DND-41 (cell line): ENCODE measurements around the gene NDUFA13.

Experiments used
- ATAC-seq: fragments of 200-7000 bp; cut with Tn5 transposase; 3 replicates; pipeline ENCODE4 v1.9.1; 2021; ENCODE audit warnings: low read depth; ENCODE audit not compliant: insufficient read depth
- DNase-seq: peaks from one replicate; pipeline ENCODE4 v3.0.0-alpha.2; 2020
- H2AFZ ChIP-seq: 2 replicates; pipeline ENCODE4 v1.6.0; 2012; ENCODE audit warnings: low read depth, low read length
- H3K27ac ChIP-seq: 2 replicates; pipeline ENCODE4 v1.5.1; 2012; ENCODE audit warnings: low read length, inconsistent platforms
- H3K27me3 ChIP-seq: fragments of 200-600 bp; sonication (generic); 2 replicates; pipeline ENCODE4 v1.6.0; 2012; ENCODE audit warnings: low read length, mild to moderate bottlenecking, inconsistent platforms; ENCODE audit not compliant: insufficient read depth, poor library complexity
- H3K36me3 ChIP-seq: 2 replicates; pipeline ENCODE4 v1.5.1; 2012; ENCODE audit warnings: low read length, inconsistent platforms; ENCODE audit not compliant: insufficient read depth
- H3K4me1 ChIP-seq: 2 replicates; pipeline ENCODE4 v1.5.1; 2012; ENCODE audit warnings: mild to moderate bottlenecking, low read length; ENCODE audit not compliant: insufficient read depth
- H3K4me2 ChIP-seq: 2 replicates; pipeline ENCODE4 v1.6.0; 2012; ENCODE audit warnings: mild to moderate bottlenecking, moderate library complexity, low read length, inconsistent platforms; ENCODE audit not compliant: insufficient read depth
- H3K4me3 ChIP-seq, 2 experiments: fragments of 200-600 bp in 1 of 2; shearing (Covaris generic) in 1 of 2; 2 replicates each; pipeline ENCODE4 v1.5.1; 2012 to 2016; ENCODE audit warnings: inconsistent platforms in 2 of 2, low read length in 2 of 2, mild to moderate bottlenecking in 2 of 2, low read depth in 1 of 2, moderate library complexity in 1 of 2
- H3K79me2 ChIP-seq: 2 replicates; pipeline ENCODE4 v1.6.0; 2012; ENCODE audit warnings: low read length, inconsistent platforms; ENCODE audit not compliant: insufficient read depth
- H3K9ac ChIP-seq: 2 replicates; pipeline ENCODE4 v1.6.0; 2012; ENCODE audit warnings: low read depth, mild to moderate bottlenecking, inconsistent platforms, low read length, moderate library complexity
- H3K9me3 ChIP-seq: 2 replicates; pipeline ENCODE4 v1.5.1; 2012; ENCODE audit warnings: low read length, moderate library complexity, mild to moderate bottlenecking, inconsistent platforms; ENCODE audit not compliant: insufficient read depth, severe bottlenecking
- H4K20me1 ChIP-seq: 2 replicates; pipeline ENCODE4 v1.6.0; 2012; ENCODE audit warnings: low read length; ENCODE audit not compliant: insufficient read depth
- EZH2 ChIP-seq: IDR thresholded peaks from 3 replicates; pipeline ENCODE4 v1.6.1; 2012; ENCODE audit warnings: borderline replicate concordance, low read depth, mild to moderate bottlenecking, moderate library complexity, low read length, inconsistent platforms; ENCODE audit not compliant: severe bottlenecking
- TF ChIP-seq, protein P1 (sequence below): IDR thresholded peaks from 2 replicates; pipeline ENCODE4 v1.5.1; 2012; ENCODE audit warnings: borderline replicate concordance, low read length, moderate library complexity, mild to moderate bottlenecking; ENCODE audit not compliant: poor library complexity, severe bottlenecking; ENCODE audit errors: extremely low read depth

The NDUFA13 gene

DNA sequence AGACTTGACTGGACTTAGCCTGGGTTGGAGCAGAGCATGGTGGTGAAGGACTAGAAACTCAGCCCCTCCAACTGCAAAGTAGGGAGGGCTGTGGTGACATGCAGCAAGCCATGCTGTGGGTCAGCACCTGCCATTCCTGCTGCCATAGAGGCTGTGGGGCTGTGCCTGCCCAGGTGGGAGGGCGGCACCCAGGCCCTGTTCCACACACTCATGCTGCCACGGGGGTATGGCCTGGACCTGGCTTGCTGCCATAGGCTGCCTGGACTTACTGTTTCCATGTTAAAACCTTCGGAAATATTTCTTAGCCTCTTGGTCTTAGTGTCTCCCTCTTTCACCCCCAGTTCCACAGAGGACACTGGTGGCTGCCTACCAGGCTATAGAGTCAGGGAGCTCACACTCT lies 51.4 kb downstream of the NDUFA13 start:
- Histone ChIP-seq H3K79me2 (no peaks in the 10 kb centered on the region), H3K4me1 (no peaks in the 10 kb centered on the region), H3K9me3 (no peaks in the 10 kb centered on the region), H3K4me2 (no peak overlapping the region), H4K20me1 (no peaks in the 10 kb centered on the region), H3K36me3 (peaks cover 41% of the 10 kb centered on the region), H3K9ac (no peak overlapping the region), H3K27ac (no peak overlapping the region), H2AFZ (no peak overlapping the region), H3K4me3 (no peak overlapping the region), H3K27me3 (no peaks in the 10 kb centered on the region)
- no peak for TF ChIP-seq EZH2
- TF ChIP-seq, protein P1, sequence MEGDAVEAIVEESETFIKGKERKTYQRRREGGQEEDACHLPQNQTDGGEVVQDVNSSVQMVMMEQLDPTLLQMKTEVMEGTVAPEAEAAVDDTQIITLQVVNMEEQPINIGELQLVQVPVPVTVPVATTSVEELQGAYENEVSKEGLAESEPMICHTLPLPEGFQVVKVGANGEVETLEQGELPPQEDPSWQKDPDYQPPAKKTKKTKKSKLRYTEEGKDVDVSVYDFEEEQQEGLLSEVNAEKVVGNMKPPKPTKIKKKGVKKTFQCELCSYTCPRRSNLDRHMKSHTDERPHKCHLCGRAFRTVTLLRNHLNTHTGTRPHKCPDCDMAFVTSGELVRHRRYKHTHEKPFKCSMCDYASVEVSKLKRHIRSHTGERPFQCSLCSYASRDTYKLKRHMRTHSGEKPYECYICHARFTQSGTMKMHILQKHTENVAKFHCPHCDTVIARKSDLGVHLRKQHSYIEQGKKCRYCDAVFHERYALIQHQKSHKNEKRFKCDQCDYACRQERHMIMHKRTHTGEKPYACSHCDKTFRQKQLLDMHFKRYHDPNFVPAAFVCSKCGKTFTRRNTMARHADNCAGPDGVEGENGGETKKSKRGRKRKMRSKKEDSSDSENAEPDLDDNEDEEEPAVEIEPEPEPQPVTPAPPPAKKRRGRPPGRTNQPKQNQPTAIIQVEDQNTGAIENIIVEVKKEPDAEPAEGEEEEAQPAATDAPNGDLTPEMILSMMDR = no peak
- ATAC-seq (no peak), DNase-seq (no peak)

DNA sequence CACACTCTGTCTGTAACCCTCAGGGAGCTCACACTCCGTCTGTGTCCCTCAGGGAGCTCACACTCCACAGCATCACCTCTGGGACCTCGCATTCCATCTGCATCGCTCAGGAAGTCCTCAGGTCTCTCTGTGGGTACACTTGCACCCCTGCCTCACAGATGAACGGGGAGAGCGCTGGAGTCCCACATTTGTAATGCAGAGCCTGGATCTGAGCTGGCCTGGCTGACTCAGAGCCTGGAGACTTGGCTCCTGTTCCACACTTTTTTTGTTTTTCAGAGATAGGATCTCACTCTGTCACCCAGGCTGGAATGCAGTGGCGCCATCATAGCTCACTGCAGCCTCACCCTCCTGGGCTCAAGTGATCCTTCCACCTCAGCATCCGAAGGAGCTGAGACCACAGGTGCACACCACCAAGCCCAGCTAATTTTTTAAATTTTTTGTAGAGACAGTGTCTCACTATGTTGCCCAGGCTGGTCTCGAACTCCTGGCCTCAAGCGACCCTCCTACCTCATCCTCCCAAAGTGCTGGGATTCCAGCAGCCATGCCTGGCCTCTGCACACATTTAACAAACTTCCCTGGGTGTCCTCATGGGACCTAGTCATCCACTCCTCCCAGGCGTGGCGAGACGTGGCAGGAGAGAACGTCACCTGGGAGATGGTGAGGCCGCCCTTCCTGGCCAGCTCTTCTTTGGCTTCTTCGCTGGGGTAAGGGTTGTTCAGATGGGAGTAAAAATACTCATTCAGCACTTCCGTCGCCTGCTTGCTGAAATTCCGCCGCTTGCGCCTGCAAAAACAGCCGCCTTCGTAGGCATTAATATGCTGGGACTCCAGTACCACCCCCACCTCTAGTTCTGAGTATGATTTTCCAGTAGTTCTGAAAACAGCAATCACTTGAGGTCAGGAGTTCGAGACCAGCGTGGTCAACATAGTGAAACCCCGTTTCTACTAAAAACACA lies 53.1 kb downstream of the NDUFA13 start:
- ATAC-seq (no peak), DNase-seq (no peak)
- Histone ChIP-seq H3K36me3 (peaks cover 36% of the 10 kb centered on the region), H3K27me3 (no peaks in the 10 kb centered on the region), H3K9ac (no peak overlapping the region), H2AFZ (no peak overlapping the region), H3K9me3 (no peaks in the 10 kb centered on the region), H3K4me2 (no peak overlapping the region), H3K27ac (no peak overlapping the region), H3K4me1 (no peaks in the 10 kb centered on the region), H3K79me2 (no peaks in the 10 kb centered on the region), H3K4me3 (no peak overlapping the region), H4K20me1 (no peaks in the 10 kb centered on the region)
- TF ChIP-seq EZH2 = no peak
- TF ChIP-seq, protein P1 = no peak

DNA sequence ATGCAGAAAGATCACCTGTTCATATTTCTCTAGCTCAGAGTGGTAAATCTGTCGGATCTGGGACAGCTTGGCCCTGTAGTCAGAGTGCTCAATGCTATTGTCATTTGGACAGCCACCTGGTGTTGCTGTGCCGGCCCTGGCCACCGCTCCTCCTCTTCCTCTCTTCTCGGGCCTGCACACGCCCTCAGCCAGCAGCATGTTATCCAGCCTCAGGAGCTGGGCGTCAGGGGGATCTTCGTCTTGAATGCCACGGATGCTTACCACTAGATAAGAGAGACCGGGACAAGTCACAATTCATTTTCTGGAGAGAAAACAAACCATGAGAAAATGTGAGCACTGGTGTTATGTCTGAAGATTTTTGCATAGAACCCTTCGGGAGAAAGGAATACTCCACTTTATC lies 54.5 kb downstream of the NDUFA13 start:
- H3K79me2 ChIP-seq = no peaks in the 10 kb centered on the region
- H3K9me3 ChIP-seq = no peaks in the 10 kb centered on the region
- peaks cover 28% of the 10 kb centered on the region for H3K36me3 ChIP-seq
- H3K4me2 ChIP-seq = no peak overlapping the region
- H3K4me3 ChIP-seq = no peak overlapping the region
- no peak overlapping the region for H3K27ac ChIP-seq
- no peaks in the 10 kb centered on the region for H3K27me3 ChIP-seq
- H4K20me1 ChIP-seq = no peaks in the 10 kb centered on the region
- no peak for DNase-seq
- H3K9ac ChIP-seq = no peak overlapping the region
- no peaks in the 10 kb centered on the region for H3K4me1 ChIP-seq
- TF ChIP-seq, protein P1 = no peak
- no peak for TF ChIP-seq EZH2
- no peak for ATAC-seq
- no peak overlapping the region for H2AFZ ChIP-seq
